ENCODE data around the gene AUTS2. TPM values are rescaled to one million over a fixed set of nuclear protein-coding genes. Genes with fewer than 3 reads are reported as not detected.

Gene AUTS2
- total RNA-seq, 1 experiment from 2014 or later: 50.0 TPM

DNA sequence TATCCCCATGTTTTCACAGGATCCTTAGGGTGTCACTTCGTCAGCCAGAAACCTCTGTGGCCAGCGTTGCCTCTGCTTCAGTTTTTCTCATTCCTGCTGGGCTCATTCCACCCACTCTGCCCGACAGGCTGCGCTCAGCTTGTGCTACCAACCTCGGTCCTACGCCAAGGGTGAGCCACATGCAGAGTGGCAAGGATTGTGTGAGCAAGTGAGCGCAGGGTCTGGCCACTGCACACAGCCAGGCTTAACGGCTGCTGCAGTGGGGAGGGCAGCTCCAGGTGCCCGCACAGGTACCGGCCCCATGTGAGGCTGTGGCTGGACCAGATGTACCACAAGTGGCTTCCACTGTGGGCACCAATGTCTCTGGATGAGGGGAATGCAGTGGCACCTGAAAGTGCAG, 329.2 kb downstream of the AUTS2 start:
- POLR2A ChIA-PET: no interaction called here

DNA sequence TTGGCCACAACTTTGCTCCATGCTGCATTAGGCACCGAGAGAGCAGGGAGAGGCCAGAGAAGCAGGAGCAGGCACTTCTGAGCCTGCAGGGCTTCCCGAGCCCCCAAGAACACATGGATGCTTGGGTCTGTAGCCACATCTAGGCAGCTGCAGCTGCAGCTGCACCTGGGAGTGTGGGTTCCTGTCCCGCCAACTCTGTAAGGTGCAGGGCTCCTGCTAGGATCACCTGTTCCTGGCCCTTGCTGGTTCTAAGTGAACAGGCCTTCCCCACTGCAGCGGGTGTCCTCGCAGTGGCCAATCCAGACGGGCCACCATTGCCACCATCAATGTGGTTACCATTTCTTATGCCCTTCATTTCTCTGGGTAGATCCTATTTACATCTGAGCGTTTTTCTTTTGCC, 330.3 kb downstream of the AUTS2 start:
- ATAC-seq (no peak), DNase-seq (ENCODE audit: low spot score) (no peak)
- POLR2A ChIA-PET: no interaction called here
- no peak overlapping the region for H3K27ac Mint-ChIP-seq
- TF ChIP-seq RORB (CRISPR knock-in tag; IDR thresholded peaks at IDR 0.05) (no peak), TP53 (CRISPR knock-in tag; IDR thresholded peaks at IDR 0.05) (no peak), NR1H2 (CRISPR knock-in tag; IDR thresholded peaks at IDR 0.05) (no peak), ELF4 (CRISPR knock-in tag; IDR thresholded peaks at IDR 0.05; ENCODE audit: low read depth) (no peak), NFYB (CRISPR knock-in tag; conservative IDR thresholded peaks at IDR 0.05; ENCODE audit: low read depth) (no peak), EMX1 (CRISPR knock-in tag; IDR thresholded peaks at IDR 0.05) (no peak)
- TF ChIP-seq, protein P1, sequence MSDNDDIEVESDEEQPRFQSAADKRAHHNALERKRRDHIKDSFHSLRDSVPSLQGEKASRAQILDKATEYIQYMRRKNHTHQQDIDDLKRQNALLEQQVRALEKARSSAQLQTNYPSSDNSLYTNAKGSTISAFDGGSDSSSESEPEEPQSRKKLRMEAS (CRISPR knock-in tag; IDR thresholded peaks at IDR 0.05): no peak
- H3K4me1 Mint-ChIP-seq: no peaks in the 10 kb centered on the region
- CTCF ChIA-PET: no interaction called here
- H3K27me3 Mint-ChIP-seq (ENCODE audit: low read depth): 0 out of 2 replicates have a peak, but pooled peaks cover 3% of the 10 kb centered on the region
- no peak overlapping the region for H3K4me3 Mint-ChIP-seq
- H3K36me3 Mint-ChIP-seq: no peaks in the 10 kb centered on the region
- no peaks in the 10 kb centered on the region for H3K9me3 Mint-ChIP-seq

More for the DNA sequence above, 329.2 kb downstream of the AUTS2 start:
- Mint-ChIP-seq H3K27ac (no peak overlapping the region), H3K4me1 (no peaks in the 10 kb centered on the region), H3K27me3 (ENCODE audit: low read depth) (0 out of 2 replicates have a peak, but pooled peaks cover 3% of the 10 kb centered on the region), H3K4me3 (no peak overlapping the region), H3K9me3 (no peaks in the 10 kb centered on the region), H3K36me3 (no peaks in the 10 kb centered on the region)
- TF ChIP-seq, protein P1 (CRISPR knock-in tag; IDR thresholded peaks at IDR 0.05): no peak
- TF ChIP-seq, protein P2, sequence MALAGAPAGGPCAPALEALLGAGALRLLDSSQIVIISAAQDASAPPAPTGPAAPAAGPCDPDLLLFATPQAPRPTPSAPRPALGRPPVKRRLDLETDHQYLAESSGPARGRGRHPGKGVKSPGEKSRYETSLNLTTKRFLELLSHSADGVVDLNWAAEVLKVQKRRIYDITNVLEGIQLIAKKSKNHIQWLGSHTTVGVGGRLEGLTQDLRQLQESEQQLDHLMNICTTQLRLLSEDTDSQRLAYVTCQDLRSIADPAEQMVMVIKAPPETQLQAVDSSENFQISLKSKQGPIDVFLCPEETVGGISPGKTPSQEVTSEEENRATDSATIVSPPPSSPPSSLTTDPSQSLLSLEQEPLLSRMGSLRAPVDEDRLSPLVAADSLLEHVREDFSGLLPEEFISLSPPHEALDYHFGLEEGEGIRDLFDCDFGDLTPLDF (CRISPR knock-in tag; IDR thresholded peaks at IDR 0.05): no peak
- no peak for TF ChIP-seq SMAD4 (CRISPR knock-in tag; IDR thresholded peaks at IDR 0.05)
- TF ChIP-seq, protein P3, sequence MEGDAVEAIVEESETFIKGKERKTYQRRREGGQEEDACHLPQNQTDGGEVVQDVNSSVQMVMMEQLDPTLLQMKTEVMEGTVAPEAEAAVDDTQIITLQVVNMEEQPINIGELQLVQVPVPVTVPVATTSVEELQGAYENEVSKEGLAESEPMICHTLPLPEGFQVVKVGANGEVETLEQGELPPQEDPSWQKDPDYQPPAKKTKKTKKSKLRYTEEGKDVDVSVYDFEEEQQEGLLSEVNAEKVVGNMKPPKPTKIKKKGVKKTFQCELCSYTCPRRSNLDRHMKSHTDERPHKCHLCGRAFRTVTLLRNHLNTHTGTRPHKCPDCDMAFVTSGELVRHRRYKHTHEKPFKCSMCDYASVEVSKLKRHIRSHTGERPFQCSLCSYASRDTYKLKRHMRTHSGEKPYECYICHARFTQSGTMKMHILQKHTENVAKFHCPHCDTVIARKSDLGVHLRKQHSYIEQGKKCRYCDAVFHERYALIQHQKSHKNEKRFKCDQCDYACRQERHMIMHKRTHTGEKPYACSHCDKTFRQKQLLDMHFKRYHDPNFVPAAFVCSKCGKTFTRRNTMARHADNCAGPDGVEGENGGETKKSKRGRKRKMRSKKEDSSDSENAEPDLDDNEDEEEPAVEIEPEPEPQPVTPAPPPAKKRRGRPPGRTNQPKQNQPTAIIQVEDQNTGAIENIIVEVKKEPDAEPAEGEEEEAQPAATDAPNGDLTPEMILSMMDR (IDR thresholded peaks at IDR 0.05): no peak
- TF ChIP-seq NR2C2 (CRISPR knock-in tag; IDR thresholded peaks at IDR 0.05): no peak
- no peak for TF ChIP-seq FOXK1 (CRISPR knock-in tag; IDR thresholded peaks at IDR 0.05)
- TF ChIP-seq FOXJ3 (CRISPR knock-in tag; IDR thresholded peaks at IDR 0.05; ENCODE audit: borderline replicate concordance): no peak
- TF ChIP-seq GABPB1 (CRISPR knock-in tag; IDR thresholded peaks at IDR 0.05): no peak
- TF ChIP-seq ZNF423 (CRISPR knock-in tag; IDR thresholded peaks at IDR 0.05): no peak
- TF ChIP-seq NR3C1 (CRISPR knock-in tag; conservative IDR thresholded peaks at IDR 0.05; ENCODE audit: low read depth): no peak
- TF ChIP-seq ZNF263 (CRISPR knock-in tag; IDR thresholded peaks at IDR 0.05; ENCODE audit: low read depth): no peak
- TF ChIP-seq, protein P4, sequence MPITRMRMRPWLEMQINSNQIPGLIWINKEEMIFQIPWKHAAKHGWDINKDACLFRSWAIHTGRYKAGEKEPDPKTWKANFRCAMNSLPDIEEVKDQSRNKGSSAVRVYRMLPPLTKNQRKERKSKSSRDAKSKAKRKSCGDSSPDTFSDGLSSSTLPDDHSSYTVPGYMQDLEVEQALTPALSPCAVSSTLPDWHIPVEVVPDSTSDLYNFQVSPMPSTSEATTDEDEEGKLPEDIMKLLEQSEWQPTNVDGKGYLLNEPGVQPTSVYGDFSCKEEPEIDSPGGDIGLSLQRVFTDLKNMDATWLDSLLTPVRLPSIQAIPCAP (CRISPR knock-in tag; IDR thresholded peaks at IDR 0.05): no peak
- ATAC-seq (no peak), DNase-seq (ENCODE audit: low spot score) (no peak)
- CTCF ChIA-PET: no interaction called here

DNA sequence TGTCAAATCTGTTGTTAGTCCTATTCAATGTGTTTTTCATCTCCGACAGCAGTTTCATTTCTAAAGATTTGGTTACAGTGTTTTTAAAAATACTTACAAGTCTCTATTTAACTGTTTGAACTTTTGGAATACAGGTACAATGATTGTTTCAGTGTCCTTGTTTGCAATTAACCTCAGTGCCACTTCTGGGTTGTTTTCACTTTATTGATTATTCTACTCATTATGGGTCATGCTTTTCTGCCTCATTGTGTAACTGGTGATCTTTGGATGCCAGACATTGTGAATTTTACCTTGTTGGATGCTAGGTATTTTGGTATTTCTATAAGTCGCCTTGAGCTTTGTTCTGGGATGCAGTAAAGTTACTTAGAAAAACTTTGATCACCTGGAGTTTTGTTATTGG, 331.3 kb downstream of the AUTS2 start:
- H3K36me3 Mint-ChIP-seq: no peaks in the 10 kb centered on the region
- peaks cover under 1% of the 10 kb centered on the region; the same call in 1 of the 2 replicates for H3K4me1 Mint-ChIP-seq
- DNase-seq (ENCODE audit: low spot score) (no peak), ATAC-seq (no peak)
- no peak overlapping the region for H3K4me3 Mint-ChIP-seq
- H3K27ac Mint-ChIP-seq: no peak overlapping the region
- 0 out of 2 replicates have a peak, but pooled peaks cover 3% of the 10 kb centered on the region for H3K27me3 Mint-ChIP-seq (ENCODE audit: low read depth)
- ChIA-PET CTCF (no interaction called here), POLR2A (no interaction called here)
- H3K9me3 Mint-ChIP-seq: no peaks in the 10 kb centered on the region
- no peak for TF ChIP-seq CBFB (CRISPR knock-in tag; IDR thresholded peaks at IDR 0.05; ENCODE audit: low read depth)
- no peak for TF ChIP-seq TEAD1 (CRISPR knock-in tag; IDR thresholded peaks at IDR 0.05)
- no peak for TF ChIP-seq ETV6 (CRISPR knock-in tag; IDR thresholded peaks at IDR 0.05)
- TF ChIP-seq SMAD4 (CRISPR knock-in tag; IDR thresholded peaks at IDR 0.05): no peak
- TF ChIP-seq, protein P1 (CRISPR knock-in tag; IDR thresholded peaks at IDR 0.05): no peak
- no peak for TF ChIP-seq TP53 (CRISPR knock-in tag; IDR thresholded peaks at IDR 0.05)
- no peak for TF ChIP-seq HMGA2 (CRISPR knock-in tag; IDR thresholded peaks at IDR 0.05)
- TF ChIP-seq, protein P5, sequence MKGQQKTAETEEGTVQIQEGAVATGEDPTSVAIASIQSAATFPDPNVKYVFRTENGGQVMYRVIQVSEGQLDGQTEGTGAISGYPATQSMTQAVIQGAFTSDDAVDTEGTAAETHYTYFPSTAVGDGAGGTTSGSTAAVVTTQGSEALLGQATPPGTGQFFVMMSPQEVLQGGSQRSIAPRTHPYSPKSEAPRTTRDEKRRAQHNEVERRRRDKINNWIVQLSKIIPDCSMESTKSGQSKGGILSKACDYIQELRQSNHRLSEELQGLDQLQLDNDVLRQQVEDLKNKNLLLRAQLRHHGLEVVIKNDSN (CRISPR knock-in tag; IDR thresholded peaks at IDR 0.05): no peak
- TF ChIP-seq GTF2I (CRISPR knock-in tag; conservative IDR thresholded peaks at IDR 0.05): no peak
- TF ChIP-seq, protein P6, sequence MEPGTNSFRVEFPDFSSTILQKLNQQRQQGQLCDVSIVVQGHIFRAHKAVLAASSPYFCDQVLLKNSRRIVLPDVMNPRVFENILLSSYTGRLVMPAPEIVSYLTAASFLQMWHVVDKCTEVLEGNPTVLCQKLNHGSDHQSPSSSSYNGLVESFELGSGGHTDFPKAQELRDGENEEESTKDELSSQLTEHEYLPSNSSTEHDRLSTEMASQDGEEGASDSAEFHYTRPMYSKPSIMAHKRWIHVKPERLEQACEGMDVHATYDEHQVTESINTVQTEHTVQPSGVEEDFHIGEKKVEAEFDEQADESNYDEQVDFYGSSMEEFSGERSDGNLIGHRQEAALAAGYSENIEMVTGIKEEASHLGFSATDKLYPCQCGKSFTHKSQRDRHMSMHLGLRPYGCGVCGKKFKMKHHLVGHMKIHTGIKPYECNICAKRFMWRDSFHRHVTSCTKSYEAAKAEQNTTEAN (CRISPR knock-in tag; IDR thresholded peaks at IDR 0.05): no peak
- no peak for TF ChIP-seq RELA (CRISPR knock-in tag; IDR thresholded peaks at IDR 0.05; ENCODE audit: borderline replicate concordance)
- TF ChIP-seq, protein P7, sequence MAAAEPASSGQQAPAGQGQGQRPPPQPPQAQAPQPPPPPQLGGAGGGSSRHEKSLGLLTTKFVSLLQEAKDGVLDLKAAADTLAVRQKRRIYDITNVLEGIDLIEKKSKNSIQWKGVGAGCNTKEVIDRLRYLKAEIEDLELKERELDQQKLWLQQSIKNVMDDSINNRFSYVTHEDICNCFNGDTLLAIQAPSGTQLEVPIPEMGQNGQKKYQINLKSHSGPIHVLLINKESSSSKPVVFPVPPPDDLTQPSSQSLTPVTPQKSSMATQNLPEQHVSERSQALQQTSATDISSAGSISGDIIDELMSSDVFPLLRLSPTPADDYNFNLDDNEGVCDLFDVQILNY (CRISPR knock-in tag; IDR thresholded peaks at IDR 0.05): no peak
- TF ChIP-seq FOXK1 (CRISPR knock-in tag; IDR thresholded peaks at IDR 0.05): no peak
